22Rv1 (cell line): Measurements from ENCODE around the gene LEUTX.

Experiments used
- ZFX ChIP-seq: fragments of 450-650 bp; IDR thresholded peaks from 2 replicates; pipeline ENCODE4 v1.6.1; 2017; ENCODE audit warnings: antibody characterized with exemption, borderline replicate concordance
- TF ChIP-seq, protein P1 (sequence below): fragments of 450-650 bp; IDR thresholded peaks from 2 replicates; pipeline ENCODE4 v1.5.1; 2017; ENCODE audit warnings: mild to moderate bottlenecking

DNA sequence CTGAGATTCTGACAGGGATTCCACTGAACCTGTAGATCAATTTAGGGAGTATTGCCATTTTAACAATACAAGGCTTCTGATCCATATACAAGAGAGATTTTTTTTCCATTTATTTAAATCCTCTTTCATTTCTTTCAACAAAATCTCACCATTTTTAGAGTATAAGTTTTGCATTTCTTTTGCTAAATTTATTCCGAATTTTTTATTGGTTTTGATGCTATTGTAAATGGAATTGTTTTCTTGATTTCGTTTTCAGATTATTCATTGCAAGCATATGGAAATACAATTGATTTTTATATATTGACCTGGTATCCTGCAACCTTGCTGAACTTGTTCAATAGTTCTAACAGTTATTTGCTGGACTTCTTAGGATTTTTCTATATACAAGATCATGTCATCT, 18.4 kb downstream of the LEUTX start:
- TF ChIP-seq, protein P1, sequence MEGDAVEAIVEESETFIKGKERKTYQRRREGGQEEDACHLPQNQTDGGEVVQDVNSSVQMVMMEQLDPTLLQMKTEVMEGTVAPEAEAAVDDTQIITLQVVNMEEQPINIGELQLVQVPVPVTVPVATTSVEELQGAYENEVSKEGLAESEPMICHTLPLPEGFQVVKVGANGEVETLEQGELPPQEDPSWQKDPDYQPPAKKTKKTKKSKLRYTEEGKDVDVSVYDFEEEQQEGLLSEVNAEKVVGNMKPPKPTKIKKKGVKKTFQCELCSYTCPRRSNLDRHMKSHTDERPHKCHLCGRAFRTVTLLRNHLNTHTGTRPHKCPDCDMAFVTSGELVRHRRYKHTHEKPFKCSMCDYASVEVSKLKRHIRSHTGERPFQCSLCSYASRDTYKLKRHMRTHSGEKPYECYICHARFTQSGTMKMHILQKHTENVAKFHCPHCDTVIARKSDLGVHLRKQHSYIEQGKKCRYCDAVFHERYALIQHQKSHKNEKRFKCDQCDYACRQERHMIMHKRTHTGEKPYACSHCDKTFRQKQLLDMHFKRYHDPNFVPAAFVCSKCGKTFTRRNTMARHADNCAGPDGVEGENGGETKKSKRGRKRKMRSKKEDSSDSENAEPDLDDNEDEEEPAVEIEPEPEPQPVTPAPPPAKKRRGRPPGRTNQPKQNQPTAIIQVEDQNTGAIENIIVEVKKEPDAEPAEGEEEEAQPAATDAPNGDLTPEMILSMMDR: no peak
- TF ChIP-seq ZFX: no peak
